ENCODE measurements around the gene USP32. TPM values are rescaled to one million over a fixed set of nuclear protein-coding genes. Genes with fewer than 3 reads are reported as not detected.

The USP32 gene
- total and polyA plus RNA-seq, 2 donors (not counting 3 experiments of a cell fraction or from before 2014, with no cell fraction given): 15.7 to 52.9 TPM

- H3K27ac ChIP-seq (ENCODE audit: insufficient read depth, low read depth, low read length): no peak overlapping the region
- no peak overlapping the region for H3K4me3 ChIP-seq (replicated peaks in 1 of 3; ENCODE audit: insufficient read depth in 1 of 3, low read depth in 1 of 3, low read length in 3 of 3)
- H3K4me1 ChIP-seq (ENCODE audit: control insufficient read depth, extremely low read depth, insufficient read depth, low read length): no peaks in the 10 kb centered on the region
- H3K9me1 ChIP-seq (replicated peaks; ENCODE audit: control insufficient read depth, extremely low read depth, insufficient read depth, low read length): no peaks in the 10 kb centered on the region
- H3K4me2 ChIP-seq (ENCODE audit: insufficient read depth, low read length): no peak overlapping the region
- CTCF ChIA-PET: interaction anchor here (0.6 to 1.7 kb wide), 3 partner anchors 9 to 78 kb away, joined by 3 to 8 read pairs (median 4); no protein-coding TSS in a partner anchor
- no peaks in the 10 kb centered on the region for H3K79me2 ChIP-seq (ENCODE audit: control insufficient read depth, insufficient read depth, low read length)
- no TSS peak for BruUV-seq (replicated peaks)
- H2AFZ ChIP-seq (ENCODE audit: low read depth, low read length): no peak overlapping the region
- intact Hi-C loops (cut with micrococcal nuclease) (no loop called here), dilution Hi-C loops (cut with MboI; ENCODE audit: extremely low pct_ligation_motif_present, low sequenced_read_pairs) (no loop called here)
- TF ChIP-seq MYC (IDR thresholded peaks at IDR 0.05; ENCODE audit: low read depth, low read length): no peak
- TF ChIP-seq CTCF (IDR thresholded peaks at IDR 0.05; ENCODE audit: extremely low read depth in 1 of 2, insufficient read depth in 1 of 2, low read depth in 1 of 2, low read length in 2 of 2): no peak
- TF ChIP-seq GATA2 (IDR thresholded peaks at IDR 0.05; ENCODE audit: insufficient read depth, insufficient read length, low read depth, low read length): no peak
- TF ChIP-seq FOS (IDR thresholded peaks at IDR 0.05; ENCODE audit: borderline replicate concordance, insufficient read depth, low read length): no peak
- TF ChIP-seq EZH2 (IDR thresholded peaks at IDR 0.05; ENCODE audit: borderline replicate concordance, low read depth, low read length, severe bottlenecking): no peak
- TF ChIP-seq POLR2AphosphoS5 (IDR thresholded peaks at IDR 0.05; ENCODE audit: insufficient read depth, low read depth, low read length): no peak
- TF ChIP-seq MAX (IDR thresholded peaks at IDR 0.05; ENCODE audit: insufficient read depth, insufficient read length): no peak
- H4K20me1 ChIP-seq (replicated peaks; ENCODE audit: control insufficient read depth, extremely low read depth, insufficient read depth, low read length): no peaks in the 10 kb centered on the region
- FAIRE-seq: no peak
- no peak overlapping the region for H3K9ac ChIP-seq (replicated peaks; ENCODE audit: extremely low read depth, insufficient read depth, low read length)
- H3K36me3 ChIP-seq (ENCODE audit: control insufficient read depth in 2 of 2, extremely low read depth in 1 of 2, insufficient read depth in 2 of 2, low read length in 2 of 2): no peaks in the 10 kb centered on the region
- H3K27me3 ChIP-seq (ENCODE audit: control insufficient read depth in 2 of 2, insufficient read depth in 2 of 2, low read length in 2 of 2): peaks cover 35 to 43% of the 10 kb centered on the region in 2 experiments
- no peak for DNase-seq (ENCODE audit: low read depth, low spot score)
- POLR2A ChIA-PET: no interaction called here
- no peaks in the 10 kb centered on the region for H3K9me3 ChIP-seq (replicated peaks; ENCODE audit: control insufficient read depth, insufficient read depth, low read length)
These were observed 238.1 kb downstream of the USP32 start for GRCh38 chr17:60153606-60154390.

All from endothelial cell of umbilical vein (primary cell).